Stimulated activated CD4-positive, alpha-beta T cell treated with anti-CD3 and anti-CD28 coated beads, Interleukin-2, amount 100 ng/mL, for 24 hours (primary cell): ENCODE data around the gene RAB7B.
"Not testable (repeated sequence)": the region's sequence is repeated elsewhere in the genome, so short reads cannot be mapped to it uniquely, and the experiment has no call there.

Experiments
- DNase-seq, 2 donors: peaks; one replicate each; pipeline ENCODE4 v3.0.0-alpha.2; 2020

Gene RAB7B, protein sequence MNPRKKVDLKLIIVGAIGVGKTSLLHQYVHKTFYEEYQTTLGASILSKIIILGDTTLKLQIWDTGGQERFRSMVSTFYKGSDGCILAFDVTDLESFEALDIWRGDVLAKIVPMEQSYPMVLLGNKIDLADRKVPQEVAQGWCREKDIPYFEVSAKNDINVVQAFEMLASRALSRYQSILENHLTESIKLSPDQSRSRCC

DNA sequence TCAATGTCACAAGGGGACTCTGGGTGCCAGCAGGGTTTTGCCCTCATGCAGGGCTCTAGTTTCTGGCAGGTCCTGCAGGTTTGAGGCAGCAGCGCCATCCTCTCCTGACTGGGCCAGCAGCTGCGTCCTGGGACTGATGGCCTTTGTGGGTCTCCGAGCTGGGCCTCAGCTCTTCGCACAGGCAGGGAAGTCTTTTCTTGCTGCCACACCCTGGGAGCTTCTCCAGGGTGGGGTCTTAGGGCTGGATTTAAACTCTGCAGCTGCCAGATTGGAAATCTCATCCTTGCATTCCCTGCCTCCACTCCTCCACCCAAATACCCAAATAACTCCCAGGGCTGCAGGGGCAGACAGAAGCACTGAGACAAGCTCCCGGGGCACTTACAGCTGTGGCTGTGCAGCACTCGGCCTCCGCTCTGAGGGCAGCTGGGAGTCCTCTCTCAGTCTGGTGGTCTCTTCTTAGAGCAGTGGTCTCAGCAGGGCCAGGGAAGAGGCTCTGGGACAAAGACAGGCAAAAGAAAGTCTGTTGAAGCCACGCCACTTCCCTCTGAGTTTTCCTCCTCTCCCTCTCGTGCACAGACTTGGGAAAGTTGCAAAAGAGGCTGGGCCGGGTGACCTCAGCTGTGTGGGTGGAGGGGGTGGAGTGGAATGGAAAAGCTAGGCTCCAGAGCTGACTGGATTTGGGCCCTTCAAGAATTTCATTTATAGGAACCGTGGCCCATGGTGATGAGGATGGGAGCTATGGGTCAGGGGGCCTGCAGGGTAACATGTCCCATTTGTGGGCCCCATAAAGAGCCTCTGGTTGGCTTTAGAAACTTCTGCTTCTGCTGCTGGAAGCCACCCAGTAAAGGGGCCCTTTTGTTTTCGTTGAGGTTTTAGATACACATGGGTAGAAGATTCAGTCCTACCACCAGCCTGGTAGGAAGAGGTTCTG is at the start of gene RAB7B:
RAB7B (minus strand) TSS at position 525 of the 931 bp plus-strand sequence. CDS start 9,260 bp downstream, outside the sequence.
- DNase-seq, result peak in 1 of 2 donors; percentile 15

DNA sequence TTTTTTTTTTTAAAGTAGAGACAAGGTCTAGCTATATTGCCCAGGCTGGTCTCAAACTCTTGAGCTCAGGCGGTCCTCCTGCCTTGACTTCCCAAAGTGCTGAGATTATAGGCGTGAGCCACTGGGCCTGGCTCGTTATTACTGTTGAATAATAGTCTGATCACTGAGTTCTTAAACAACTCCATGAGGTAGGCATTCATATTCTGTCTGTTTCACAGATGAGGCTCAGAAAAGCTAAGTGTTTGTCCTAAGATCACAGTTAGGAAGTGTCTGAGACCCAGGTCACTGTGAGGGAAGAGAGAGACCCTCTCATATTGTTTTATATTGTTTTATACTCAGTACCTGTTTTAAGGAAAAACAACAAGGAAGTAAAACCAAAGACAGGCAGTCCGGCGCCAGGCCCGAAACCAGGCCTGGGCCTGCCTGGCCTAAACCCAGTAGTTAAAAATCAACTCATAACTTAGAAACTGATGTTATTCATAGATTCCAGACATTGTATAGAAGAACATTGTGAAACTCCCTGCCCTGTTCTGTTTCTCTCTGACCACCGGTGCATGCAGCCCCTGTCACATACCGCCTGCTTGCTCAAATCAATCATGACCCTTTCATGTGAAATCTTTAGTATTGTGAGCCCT is 49.2 kb upstream of the RAB7B start:
- DNase-seq, result not testable (repeated sequence)

DNA sequence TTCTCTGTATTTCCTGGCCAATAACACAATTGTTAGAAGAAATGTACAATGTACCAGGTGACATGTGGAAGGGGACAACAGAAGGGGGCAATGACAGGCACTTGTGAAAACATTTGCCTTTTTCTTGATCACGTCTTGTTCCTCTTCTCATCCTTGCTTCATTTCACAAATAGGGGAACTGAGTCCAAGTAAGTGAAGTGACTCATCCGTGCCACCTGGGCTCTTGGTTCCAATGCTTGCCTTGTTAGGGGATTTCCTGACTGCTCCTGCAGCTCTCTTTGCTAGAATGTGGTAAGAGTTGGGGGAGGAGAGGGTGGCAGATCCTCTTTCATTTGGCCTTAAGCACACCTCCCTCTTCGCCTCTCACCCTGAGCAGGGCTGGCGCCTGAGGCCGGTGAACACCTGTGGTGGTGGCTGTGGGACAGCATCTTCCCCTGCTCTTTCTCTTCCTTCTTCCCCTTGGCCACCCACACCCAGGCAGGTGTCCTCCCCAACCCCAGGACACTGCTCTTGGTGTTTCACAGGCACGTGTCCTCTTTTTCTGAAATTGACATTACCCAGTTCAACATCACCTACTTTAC is 47.5 kb upstream of the RAB7B start:
- peak; percentile 50 to 51 for DNase-seq

DNA sequence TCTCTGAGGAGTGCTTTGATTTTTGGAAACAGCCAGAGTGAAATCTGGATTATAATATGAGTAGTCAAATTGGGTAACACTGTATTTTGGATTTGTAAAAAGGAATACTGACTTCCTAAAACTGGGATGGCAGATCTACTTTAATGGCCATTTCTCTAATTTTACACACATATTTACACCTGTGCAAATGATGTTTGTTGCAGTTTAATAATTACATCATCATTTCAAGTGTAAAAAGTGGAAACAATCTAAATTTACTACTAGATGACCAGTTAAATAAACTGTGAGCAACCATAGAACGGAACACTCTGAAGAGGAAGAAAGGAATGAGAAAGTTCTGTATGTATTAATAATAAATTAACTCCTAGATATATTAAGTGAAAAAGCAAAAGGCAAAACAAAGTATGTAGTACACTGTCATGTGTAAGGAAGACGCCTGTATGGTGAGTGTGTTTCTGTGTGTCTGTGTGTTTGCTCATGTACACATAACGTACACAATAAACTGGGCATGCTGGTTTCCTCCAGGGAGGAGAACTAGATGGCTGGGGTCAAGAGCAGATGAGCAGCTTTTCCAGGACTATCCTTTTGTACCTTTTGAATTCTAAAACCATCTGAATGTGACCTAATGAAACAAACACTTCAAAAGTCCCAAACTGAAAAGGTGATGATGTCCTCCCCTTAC is 46.9 kb upstream of the RAB7B start:
- no peak for DNase-seq

DNA sequence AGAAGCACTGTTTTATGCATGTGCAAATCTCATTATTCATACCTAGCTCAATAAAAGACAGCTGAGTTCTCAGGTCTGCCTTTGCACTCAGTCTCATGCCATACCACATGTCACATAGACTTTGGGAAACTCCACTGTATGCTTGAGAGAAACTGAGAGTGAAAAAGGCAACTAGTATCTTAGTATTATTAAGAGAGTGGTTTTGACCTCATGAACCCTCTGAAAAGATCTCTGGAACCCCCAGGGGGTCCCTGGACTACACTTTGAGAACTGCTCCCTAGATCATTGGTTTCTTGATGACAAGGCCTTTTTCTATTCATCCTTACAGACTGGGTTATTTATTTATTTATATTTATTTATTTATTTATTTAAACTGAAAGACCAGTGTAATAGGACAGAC is 46.1 kb upstream of the RAB7B start:
- DNase-seq, result no peak

DNA sequence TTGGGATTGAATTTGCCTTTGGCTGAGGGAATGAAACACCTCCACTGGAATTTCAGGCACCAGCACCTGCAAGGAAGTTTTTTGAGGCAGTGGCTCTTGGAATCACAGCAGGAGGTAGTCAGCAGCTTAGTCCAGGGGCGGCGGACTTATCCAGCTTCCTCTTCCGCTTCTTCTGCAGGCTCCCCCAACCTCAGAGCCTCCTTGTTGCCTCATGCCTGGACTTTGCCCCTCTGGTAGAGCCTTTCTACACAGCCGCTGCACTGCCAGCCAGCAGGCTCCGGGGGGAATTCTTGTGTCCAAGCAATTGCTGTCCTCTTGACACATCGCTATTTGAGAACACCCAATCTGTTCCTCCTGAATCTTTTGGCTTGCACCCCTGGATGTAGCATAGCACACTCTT is 45.4 kb upstream of the RAB7B start:
- no peak for DNase-seq

DNA sequence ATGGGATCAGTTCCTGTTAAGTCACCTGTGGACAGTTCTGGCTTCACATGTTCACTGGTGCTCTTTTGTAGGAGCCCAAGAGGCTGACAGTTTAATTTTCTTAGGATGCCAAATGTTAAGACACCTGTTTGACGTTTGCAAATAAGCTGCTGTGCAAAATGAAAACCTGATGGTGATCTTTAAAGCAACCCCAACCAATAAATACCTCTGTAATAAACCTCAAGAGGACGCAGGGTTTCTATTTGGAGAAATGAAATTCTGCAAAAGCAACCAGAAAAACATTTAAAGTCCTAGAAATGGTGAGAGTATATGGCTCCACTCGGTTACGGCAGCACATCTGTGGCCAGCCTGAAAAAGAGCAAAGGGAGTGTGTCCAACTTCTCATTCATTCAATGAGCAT is 44.1 kb upstream of the RAB7B start:
- DNase-seq, result no peak

DNA sequence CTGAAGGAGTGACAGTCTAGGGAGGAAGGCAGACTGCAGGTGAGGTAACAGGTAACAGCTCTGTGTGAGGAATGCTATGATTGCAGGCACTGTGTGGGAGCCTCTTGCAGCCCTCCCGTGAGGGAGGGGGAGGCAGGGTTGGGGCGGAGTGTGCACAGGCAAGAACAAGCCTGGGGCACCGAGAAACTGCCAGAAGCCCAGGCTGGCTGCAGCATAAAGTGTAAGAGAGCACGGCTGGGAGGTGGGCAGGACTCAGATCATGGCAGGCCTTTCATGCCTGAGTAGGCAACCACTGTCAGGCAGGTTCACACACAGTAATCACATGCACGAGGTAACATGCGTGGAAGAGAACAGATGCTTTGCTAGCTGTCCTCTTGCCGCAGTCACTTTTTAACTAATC is 38.4 kb upstream of the RAB7B start:
- DNase-seq, result no peak

DNA sequence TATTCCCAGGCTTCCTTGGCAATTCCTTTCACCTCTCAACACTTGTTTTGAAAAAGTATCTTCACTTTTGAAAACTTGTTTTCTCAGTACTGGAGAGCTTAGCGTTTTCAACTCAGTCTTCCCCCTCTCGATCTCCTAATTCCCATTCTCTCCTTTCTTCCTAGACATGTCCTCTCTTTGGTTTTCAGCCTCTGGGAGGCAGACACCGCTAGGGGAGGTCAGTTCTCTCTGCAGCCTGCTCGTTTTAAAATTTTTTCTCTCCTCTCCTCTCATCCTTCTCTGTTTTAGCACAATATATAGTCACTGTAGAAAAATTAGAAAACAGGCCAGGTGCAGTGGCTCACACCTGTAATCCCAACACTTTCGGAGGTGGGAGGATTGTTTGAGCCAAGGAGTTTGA is 37.1 kb upstream of the RAB7B start:
- no peak for DNase-seq

DNA sequence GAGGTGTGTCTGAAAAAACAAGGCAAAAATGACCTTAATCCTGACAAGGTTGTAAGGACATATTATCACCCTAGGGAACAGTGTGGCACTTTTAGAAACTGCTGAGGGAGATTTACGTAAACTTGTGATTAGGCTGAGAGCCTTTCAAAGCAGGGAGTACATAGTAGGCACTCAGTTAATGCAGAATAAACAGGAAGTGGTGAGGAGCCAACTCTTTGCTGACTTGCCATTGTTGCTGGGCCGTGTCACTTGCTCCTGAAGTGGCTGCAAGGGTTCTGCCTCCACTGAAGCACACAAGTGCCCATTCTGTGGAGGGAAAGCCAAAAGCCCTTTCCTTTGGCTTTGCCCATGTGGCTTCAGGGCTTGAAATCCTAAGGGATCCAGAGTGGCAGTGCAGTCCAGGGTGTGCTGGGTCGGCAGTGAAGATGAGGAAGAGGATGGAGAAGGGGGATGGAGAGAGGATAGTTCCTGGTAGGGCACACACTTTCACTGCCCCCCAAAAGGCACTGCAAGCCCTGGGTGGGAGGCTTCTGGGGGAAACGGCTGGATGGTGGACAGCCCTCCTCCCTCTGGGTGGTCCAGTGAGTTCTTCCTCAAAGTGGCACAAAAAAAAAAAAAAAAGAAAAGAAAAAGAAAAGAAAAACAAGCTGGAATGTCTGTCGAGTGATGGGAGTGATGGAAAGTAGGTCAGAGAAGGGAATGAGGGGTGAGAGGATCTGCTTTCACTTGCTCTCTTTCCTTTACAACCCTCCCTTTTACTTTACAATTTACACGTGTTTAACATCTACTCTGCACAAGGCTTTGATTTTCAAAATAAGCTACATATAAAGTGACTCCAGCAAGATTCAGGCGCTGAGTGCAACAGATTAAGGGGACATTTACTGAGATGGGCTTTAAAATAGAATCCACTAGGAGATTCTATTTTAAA is 36.1 kb upstream of the RAB7B start:
- no peak for DNase-seq

DNA sequence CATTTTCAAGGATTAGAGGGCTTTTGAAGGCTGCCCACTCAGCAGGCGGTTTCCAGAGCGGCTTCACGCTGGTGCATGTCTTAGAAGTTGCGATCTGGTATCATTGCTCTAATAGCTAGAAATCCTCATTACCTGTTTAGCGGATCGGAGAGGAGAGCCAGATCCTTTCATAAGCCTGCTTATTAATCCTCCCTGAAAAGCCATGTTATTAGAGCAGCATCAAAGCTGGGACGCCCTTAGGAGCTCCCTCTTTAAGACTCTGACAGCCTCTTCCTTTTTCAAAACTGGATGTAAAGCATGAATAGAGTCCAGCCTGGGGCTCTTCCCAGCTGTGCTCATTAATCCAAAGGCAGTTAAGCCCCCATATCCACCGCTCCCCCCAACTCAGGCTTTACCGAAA is 34.4 kb upstream of the RAB7B start:
- no peak for DNase-seq

DNA sequence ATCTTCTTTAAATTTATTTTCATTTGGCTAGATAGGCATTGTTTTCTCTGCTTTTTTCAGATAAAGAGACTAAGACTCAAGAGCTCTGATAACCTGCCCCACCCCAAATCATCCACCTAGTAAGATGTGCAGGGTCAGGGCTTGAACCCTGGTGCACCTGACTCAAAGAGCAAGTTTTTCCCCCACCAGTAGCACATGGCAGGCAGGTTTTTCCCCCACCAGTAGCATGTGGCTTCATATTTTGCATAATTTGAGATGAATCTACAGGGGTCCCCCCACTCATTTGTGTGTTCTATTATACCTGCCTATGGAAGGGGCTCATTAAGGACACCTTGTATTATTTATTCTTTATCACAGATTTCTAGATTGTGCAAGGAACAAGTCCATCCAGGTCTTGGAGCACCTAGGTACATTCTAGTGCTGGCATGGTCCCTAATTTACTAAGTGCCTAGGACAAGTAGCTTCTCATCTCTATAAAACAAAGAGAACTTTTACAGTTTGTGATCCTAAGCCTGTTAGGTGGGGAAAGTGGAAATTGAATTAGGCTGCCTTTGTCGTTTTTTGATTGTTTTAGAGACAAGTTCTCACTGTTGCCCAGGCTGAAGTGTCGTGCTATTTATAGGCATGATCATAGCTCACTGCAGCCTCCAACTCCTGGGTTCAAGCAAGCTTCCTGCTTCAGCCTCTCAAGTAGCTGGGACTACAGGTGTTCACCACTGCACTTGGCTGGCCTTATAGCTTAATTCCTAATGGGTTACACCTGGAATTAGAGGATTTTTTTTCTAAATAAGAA is 33.7 kb upstream of the RAB7B start:
- no peak for DNase-seq

DNA sequence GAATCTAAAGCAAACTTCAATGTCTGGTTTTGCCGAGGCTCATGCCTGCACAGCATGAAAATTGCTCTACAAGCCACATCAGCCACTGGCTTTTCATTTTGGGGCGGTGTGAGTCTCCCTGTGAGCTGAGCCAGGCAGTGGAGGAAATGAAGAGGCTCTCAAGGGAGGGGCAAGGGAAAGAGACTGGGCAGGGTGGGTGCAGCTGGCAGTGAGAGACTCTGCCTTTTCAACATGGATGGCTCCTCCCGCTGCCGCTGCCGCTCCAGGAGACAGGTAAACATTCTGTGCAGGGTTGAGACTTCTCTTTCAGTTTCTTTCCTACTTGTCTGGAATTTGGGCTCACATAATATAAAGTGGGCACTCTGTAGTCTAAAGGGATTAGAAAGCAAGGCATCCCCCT is 31.8 kb upstream of the RAB7B start:
- no peak for DNase-seq

DNA sequence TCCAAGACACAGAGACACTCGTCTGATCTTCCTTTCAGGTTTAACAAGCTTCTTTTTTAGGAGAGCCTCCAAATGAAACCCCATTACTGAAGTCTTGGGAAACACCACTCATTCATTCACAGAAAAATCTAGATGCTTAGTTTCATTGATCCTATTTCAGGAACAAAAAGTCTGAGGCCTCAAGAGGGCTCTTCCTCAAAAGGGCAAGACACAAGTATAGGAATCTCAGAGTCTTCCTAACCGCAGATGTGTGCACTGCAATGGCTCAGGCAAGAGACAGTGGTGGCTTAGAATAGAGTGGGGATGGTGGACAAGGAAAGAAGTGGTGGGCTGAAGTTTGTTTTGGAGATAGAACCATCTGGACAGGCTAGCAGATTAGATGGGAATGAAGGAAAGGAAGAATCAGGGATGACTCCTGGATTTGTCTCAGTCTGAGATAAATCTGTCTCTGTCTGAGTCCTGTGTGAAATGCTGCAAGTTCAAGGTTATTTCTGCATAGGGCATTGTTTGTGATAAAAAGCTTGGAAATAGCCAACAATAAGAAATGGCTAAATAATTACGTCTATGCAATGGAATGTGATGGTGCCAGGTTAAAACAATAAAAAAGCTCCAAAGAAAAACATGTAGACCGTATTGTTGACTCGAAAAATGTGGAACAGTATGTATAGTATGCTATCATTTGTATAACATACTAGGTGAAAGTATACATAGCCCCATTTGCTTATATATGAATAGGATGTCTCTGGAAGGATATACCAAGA is 29.4 kb upstream of the RAB7B start:
- DNase-seq, result no peak

DNA sequence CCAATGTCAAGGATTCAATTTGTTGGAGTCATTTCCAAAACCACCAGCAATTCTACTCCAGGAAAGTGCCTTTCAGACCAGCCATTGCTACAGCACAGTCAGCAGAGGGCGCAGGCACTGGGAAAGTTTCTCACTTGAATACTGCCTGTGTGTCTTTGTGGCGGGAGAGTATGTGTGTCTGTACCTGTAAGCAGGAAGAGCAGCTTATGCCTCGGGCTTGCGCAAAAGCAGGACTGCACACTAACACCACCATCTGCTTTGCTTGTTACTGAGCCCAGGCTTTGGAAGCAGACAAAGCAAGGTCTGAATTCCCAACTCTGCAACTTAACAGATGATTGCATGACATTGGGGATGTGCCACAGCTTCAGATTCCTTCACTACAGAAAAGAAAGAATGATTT is 27.5 kb upstream of the RAB7B start:
- peak; percentile 72 to 73 for DNase-seq

DNA sequence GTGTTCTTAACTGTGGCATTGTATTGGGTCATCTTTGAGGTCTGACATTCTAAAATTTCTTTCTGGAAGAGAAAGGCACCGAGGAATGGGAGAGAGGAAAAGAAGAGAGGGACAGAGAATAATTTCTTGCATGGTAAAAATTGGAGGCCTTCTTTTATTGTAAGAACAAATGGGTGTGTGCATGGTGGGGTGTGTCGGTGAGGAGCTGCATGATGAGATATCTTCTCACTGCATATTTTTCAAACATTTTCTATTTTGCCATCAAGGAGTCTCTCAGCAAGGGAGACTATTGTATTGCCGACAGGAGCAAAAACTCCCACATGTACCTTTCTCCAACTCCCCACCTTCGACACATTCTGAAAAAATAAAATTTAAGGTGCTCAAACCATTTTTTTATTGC is 27.0 kb upstream of the RAB7B start:
- DNase-seq, result no peak

DNA sequence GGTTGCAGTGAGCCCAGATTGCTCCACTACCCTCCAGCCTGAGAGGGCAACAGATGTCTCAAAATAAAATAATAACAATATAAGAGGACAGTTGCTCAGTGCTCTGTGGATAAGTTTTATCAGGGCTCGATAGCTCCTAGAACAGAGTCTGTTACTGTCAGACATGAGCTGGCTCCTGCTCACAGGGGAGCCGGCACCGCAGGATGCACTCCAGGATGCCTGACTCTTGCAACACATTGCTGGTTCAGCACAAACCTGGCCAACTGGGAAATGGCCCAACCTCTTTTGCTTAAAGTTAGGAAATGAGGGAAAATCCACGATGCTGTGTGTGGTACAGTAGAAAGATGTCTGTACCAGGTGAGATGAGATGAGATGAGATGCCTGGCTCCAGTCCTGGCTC is 26.3 kb upstream of the RAB7B start:
- no peak for DNase-seq

DNA sequence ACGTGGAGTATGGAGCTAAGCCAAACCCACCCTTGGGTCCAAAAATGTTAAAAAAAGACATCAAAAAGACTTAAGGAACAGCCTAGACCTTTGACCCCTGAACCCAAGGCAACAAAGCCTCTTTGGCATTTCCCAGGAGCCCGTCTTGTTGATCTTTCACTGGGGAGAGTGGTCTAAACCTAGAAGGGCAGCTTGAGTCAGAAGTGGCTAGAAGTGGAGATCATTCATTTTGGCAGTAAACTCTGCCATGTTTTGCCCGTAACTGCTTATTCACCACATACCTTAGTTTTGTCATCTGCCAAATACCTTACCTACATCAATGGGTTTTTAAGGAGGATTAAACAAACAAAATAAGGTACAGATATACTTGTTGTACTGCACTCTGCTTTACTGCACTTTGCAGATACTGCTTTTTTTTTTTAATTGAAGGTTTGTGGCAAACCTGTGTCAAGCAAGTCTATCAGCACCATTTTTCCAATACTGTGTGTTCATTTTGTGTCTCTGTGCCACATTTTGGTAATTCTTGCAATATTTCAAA is 22.2 kb upstream of the RAB7B start:
- DNase-seq, result no peak

DNA sequence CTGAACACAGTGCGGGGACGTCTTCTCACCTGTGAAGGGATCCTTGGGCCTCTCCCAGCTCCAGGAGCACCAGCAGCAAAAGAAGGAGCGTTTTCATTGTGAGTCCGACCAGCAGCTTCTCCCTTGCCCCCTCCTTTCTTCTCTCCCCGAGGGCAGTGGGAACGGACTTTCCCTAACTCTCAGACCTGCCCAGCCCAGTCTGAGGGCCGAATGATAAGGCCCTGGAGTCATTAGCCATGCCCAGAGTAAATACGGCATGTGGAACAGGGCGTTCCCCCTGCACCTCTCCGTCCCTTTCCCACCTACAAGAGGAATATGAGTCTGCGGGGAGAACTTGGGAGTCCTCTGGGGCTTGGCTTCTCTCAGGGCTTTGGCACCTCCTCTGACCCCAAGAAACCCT is 20.5 kb upstream of the RAB7B start, which contains the start of gene CTSE:
CTSE (minus strand) TSS at position 201 of the 400 bp plus-strand sequence; CDS start at position 97, 104 bp downstream.
- DNase-seq, result no peak

DNA sequence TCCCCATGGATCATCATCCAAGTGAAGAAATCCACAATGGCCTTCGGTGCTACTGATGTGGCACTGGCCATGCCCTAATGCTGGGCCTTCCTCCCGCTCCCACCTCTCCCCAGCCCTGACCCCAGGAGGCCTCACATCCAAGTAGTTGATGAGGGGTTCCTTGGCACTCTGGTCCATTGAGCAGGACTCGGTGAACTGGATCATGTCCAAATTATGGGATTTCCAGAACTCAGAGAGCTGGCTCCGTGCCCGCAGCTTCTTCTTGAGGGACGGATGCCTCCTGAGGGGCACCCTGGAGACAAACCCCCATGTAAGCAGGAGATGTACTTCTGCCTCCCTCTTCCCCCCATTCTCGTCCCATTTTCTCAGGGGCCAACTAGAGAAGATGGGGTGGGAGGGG is 19.6 kb upstream of the RAB7B start:
- no peak for DNase-seq
